Loucy (cell line): ENCODE measurements around the gene THBD.

Experiments
- H2AFZ ChIP-seq: fragments of 200-600 bp; sonication (generic); 2 replicates; pipeline ENCODE4 v1.6.0; 2016; ENCODE audit warnings: antibody characterized with exemption, mild to moderate bottlenecking, low read length, moderate library complexity
- H3F3A ChIP-seq: fragments of 200-600 bp; 2 replicates; pipeline ENCODE4 v1.6.0; 2016; ENCODE audit warnings: antibody characterized with exemption, low read depth, mild to moderate bottlenecking
- H3K27me3 ChIP-seq: fragments of 200-600 bp; sonication (generic); 2 replicates; pipeline ENCODE4 v1.6.1; 2014; ENCODE audit warnings: low read length, mild to moderate bottlenecking; ENCODE audit not compliant: insufficient read depth, poor library complexity, severe bottlenecking
- H3K36me3 ChIP-seq: fragments of 200-600 bp; sonication (generic); 2 replicates; pipeline ENCODE4 v1.6.1; 2016; ENCODE audit warnings: low read length; ENCODE audit not compliant: insufficient read depth
- H3K4me1 ChIP-seq: fragments of 200-600 bp; sonication (generic); 2 replicates; pipeline ENCODE4 v1.5.1; 2014; ENCODE audit warnings: low read length, mild to moderate bottlenecking; ENCODE audit not compliant: insufficient read depth, poor library complexity, severe bottlenecking
- H3K4me2 ChIP-seq: fragments of 200-600 bp; sonication (generic); 2 replicates; pipeline ENCODE4 v1.6.0; 2014; ENCODE audit warnings: antibody characterized with exemption, low read length, low read depth, mild to moderate bottlenecking; ENCODE audit not compliant: poor library complexity, severe bottlenecking
- H3K4me3 ChIP-seq: fragments of 200-600 bp; sonication (generic); 2 replicates; pipeline ENCODE4 v1.5.1; 2014; ENCODE audit warnings: low read length, mild to moderate bottlenecking, mixed read lengths; ENCODE audit not compliant: poor library complexity, severe bottlenecking
- H3K79me2 ChIP-seq: fragments of 200-600 bp; sonication (generic); 2 replicates; pipeline ENCODE4 v1.6.1; 2014; ENCODE audit warnings: low read length; ENCODE audit not compliant: insufficient read depth
- H3K9ac ChIP-seq: fragments of 200-600 bp; sonication (generic); 2 replicates; pipeline ENCODE4 v1.6.0; 2014; ENCODE audit warnings: mild to moderate bottlenecking, low read depth, low read length, moderate library complexity; ENCODE audit not compliant: poor library complexity, severe bottlenecking
- H3K9me2 ChIP-seq: fragments of 200-600 bp; sonication (generic); replicated peaks from 2 replicates; pipeline ENCODE4 v1.6.1; 2016; ENCODE audit warnings: low read depth, low read length, mixed read lengths
- H3K9me3 ChIP-seq: fragments of 200-600 bp; sonication (generic); 2 replicates; pipeline ENCODE4 v1.6.1; 2014; ENCODE audit warnings: mild to moderate bottlenecking, antibody characterized with exemption, low read length, low read depth; ENCODE audit not compliant: insufficient read depth
- H4K20me1 ChIP-seq: fragments of 200-600 bp; sonication (generic); 2 replicates; pipeline ENCODE4 v1.6.0; 2014; ENCODE audit warnings: antibody characterized with exemption, low read length, mild to moderate bottlenecking; ENCODE audit not compliant: insufficient read depth, poor library complexity, severe bottlenecking
- CTCF ChIP-seq: fragments of 200-600 bp; sonication (generic); conservative IDR thresholded peaks from 2 replicates; pipeline ENCODE4 v1.5.1; 2014; ENCODE audit warnings: mild to moderate bottlenecking, antibody characterized with exemption, low read length
- EZH2phosphoT487 ChIP-seq: fragments of 200-600 bp; IDR thresholded peaks from 2 replicates; pipeline ENCODE4 v1.6.1; 2018; ENCODE audit warnings: antibody characterized with exemption, mild to moderate bottlenecking, moderate library complexity, borderline replicate concordance

Gene THBD

GRCh38 chr20:23020230-23021018, 29.0 kb downstream of the THBD start:
- Histone ChIP-seq H3K4me1 (no peaks in the 10 kb centered on the region), H3K9ac (no peak overlapping the region), H3F3A (no peaks in the 10 kb centered on the region), H3K9me3 (no peaks in the 10 kb centered on the region), H2AFZ (no peak overlapping the region), H4K20me1 (no peaks in the 10 kb centered on the region), H3K4me2 (no peak overlapping the region), H3K79me2 (no peaks in the 10 kb centered on the region), H3K4me3 (no peak overlapping the region), H3K27me3 (no peaks in the 10 kb centered on the region), H3K36me3 (no peaks in the 10 kb centered on the region), H3K9me2 (no peaks in the 10 kb centered on the region)
- TF ChIP-seq EZH2phosphoT487: no peak
- TF ChIP-seq CTCF: no peak

- Histone ChIP-seq H3K4me3 (no peak overlapping the region), H3K9me3 (no peaks in the 10 kb centered on the region), H3K4me1 (no peaks in the 10 kb centered on the region), H3K36me3 (no peaks in the 10 kb centered on the region), H3K4me2 (no peak overlapping the region), H3K27me3 (no peaks in the 10 kb centered on the region), H4K20me1 (no peaks in the 10 kb centered on the region), H3F3A (no peaks in the 10 kb centered on the region), H2AFZ (no peak overlapping the region), H3K9ac (no peak overlapping the region), H3K79me2 (no peaks in the 10 kb centered on the region), H3K9me2 (no peaks in the 10 kb centered on the region)
- no peak for TF ChIP-seq CTCF
- TF ChIP-seq EZH2phosphoT487: no peak
These were observed 30.1 kb downstream of the THBD start for GRCh38 chr20:23019403-23019802.

- Histone ChIP-seq H4K20me1 (no peaks in the 10 kb centered on the region), H2AFZ (no peak overlapping the region), H3K4me2 (no peak overlapping the region), H3K9me3 (no peaks in the 10 kb centered on the region), H3K9ac (no peak overlapping the region), H3K27me3 (no peaks in the 10 kb centered on the region), H3K36me3 (no peaks in the 10 kb centered on the region), H3K79me2 (no peaks in the 10 kb centered on the region), H3F3A (no peaks in the 10 kb centered on the region), H3K4me3 (no peak overlapping the region), H3K9me2 (no peaks in the 10 kb centered on the region), H3K4me1 (no peaks in the 10 kb centered on the region)
- TF ChIP-seq EZH2phosphoT487 (no peak), CTCF (no peak)
These were observed 30.5 kb downstream of the THBD start for GRCh38 chr20:23018941-23019340.
